ENCODE data around the gene NUBPL.
"Not testable (repeated sequence)": the region's sequence is repeated elsewhere in the genome, so short reads cannot be mapped to it uniquely, and the experiment has no call there.

NUBPL gene

DNA sequence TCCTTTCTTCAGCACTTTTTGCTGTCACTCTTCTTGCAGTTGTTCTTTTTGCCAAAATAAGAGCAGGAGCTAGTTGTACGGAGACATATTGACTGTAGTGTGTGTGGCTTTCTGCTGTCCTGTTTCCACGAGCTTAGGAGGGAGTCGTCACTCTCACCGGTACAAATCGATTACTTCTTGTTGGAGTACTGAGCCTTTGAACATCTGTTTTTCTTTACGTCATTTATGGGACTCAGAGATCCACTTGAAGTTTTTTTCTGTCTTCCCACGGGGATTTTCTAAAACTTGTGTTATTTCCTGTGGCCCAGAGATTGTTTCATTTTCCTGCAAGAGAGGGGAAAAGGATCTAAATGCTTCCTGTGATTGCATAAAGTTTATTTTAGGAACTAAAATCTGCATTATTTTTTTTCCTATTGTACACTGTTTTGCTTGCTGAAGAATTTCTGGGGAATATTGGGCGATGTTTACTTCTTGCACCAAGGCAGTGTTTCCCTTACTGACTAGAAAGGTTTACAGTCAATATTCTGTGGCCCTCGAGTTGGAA lies 316.1 kb downstream of the NUBPL start:
- DNase-seq (ENCODE audit: low read depth in 2 of 2): no peak

- no peak for DNase-seq (ENCODE audit: low read depth in 2 of 2)
Observed at GRCh38 chr14:31879661-31880348, 318.6 kb downstream of the NUBPL start.

DNA sequence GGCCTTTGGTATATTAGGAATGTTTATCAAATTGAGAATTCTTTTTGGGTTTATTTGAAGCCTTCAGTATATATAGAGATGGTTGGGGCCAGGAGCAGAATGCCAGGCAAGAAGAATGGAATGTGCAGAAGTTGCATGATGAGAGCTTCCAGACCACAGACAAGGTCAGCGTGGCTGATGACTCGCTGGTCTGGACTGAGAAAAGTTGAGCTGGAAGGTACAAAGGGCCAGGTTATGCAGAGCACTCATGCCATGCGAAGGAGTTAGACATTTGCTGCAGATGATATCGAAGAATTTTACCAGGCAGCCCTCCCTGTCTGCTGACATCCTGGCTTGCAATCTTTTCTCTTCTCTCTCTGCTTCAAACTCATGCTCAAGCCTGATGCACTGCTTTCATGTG lies 319.7 kb downstream of the NUBPL start:
- no peak for DNase-seq (ENCODE audit: low read depth in 2 of 2)

DNA sequence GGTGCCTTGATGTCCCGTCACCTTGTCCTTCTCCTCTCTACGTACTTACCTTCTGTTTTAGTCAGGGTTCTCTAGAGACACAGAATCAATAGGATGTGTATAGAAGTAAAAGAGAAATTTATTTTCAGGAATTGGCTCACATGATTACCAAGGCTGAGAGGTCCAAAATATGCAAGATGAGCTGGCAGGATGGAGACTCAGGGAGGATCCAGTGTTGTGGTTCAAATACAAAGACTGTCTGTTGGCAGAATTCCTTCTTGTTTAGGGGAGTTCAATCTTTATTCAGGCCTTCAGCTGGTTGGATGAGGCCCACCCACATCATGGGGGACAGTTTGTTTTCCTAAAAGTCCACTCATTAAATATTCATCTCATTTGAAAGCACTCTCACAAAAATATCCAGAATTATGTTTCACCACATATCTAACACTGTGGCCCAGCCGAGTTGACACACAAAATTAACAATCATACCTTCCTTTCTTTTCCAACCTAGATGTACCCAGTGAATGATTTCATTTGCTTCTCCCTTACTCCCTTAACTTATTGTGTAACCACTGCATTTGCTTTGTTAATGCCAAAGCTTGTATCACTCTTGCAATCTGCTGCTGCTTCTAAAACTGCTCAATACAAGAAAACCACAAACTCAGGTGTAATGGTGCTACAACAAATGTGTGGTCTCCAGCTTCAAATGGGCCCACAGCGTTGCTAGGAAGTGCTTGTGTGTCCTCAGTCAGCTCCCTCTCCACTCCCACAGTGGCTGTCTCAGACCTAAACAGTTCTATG lies 320.5 kb downstream of the NUBPL start:
- no peak for DNase-seq (ENCODE audit: low read depth in 2 of 2)

- no peak for DNase-seq (ENCODE audit: low read depth in 2 of 2)
Observed at GRCh38 chr14:31884238-31884637, 323.0 kb downstream of the NUBPL start.

- DNase-seq (ENCODE audit: low read depth in 2 of 2): no peak
Observed at GRCh38 chr14:31884776-31885379, 323.7 kb downstream of the NUBPL start.

- DNase-seq (ENCODE audit: low read depth in 2 of 2): no peak
Observed at GRCh38 chr14:31886156-31886835, 325.1 kb downstream of the NUBPL start.

DNA sequence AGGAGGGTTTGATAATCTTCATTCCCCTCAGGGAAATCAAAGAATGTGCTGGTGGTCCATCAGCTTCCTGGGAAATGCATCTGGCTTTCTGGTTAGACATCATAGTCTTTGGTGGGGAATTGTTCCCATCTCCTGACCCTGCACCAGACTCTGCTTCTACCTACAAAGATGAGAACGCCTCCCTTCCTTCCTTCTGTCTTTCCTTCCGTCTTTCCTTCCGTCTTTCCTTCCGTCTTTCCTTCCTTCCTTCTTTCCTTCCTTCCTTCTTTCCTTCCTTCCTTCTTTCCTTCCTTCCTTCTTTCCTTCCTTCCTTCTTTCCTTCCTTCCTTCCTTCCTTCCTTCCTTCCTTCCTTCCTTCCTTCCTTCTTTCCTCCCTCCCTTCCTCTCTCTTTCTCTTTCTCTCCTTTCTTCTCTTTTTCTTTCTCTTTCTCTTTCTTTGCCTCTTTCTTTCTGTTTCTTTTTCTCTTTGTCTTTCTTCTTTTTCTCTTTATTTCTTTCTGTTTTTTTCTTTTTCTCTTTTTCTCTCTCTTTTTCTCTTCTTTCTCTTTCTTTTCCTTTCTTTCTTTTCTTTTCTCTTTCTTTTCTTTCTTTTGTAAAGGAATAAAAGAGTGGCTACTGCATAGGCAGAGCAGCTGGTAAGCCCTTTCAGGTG lies 326.9 kb downstream of the NUBPL start:
- no peak for DNase-seq (ENCODE audit: low read depth in 2 of 2)

- DNase-seq (ENCODE audit: low read depth in 2 of 2): no peak
Observed at GRCh38 chr14:31889297-31889696, 328.1 kb downstream of the NUBPL start.

GRCh38 chr14:31890202-31890601 lies 329.0 kb downstream of the NUBPL start:
- DNase-seq (ENCODE audit: low read depth in 2 of 2): not testable (repeated sequence)

DNA sequence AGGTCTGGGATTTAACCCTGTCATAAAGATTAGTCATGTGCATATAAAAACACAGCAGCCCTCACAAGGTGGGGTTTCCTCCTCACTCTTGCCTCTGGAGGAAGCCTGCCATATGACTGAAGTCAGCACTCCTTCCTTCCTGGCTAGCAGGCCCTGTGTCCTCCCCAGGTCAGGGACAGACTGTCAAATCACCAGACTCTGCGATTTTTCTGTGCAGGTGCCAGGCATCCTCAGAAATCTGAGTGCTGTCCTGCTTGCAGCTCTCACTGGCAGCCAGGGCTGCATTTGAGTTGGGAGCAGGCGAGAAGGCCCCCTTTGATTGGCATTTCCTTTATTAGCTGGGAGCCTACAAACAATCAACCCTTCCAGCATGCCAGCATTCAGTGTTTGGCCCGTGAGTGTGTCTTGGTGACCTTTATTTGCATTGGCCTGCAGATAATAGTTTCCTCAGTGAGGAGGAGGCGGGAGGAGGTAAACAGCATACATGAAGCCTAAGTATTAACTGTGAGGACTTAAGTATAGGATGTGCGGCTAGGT lies 332.1 kb downstream of the NUBPL start:
- DNase-seq (ENCODE audit: low read depth in 2 of 2): no peak

GRCh38 chr14:31894351-31894750 lies 333.1 kb downstream of the NUBPL start:
- no peak for DNase-seq (ENCODE audit: low read depth in 2 of 2)

GRCh38 chr14:31895206-31895605 lies 334.0 kb downstream of the NUBPL start:
- no peak for DNase-seq (ENCODE audit: low read depth in 2 of 2)

DNA sequence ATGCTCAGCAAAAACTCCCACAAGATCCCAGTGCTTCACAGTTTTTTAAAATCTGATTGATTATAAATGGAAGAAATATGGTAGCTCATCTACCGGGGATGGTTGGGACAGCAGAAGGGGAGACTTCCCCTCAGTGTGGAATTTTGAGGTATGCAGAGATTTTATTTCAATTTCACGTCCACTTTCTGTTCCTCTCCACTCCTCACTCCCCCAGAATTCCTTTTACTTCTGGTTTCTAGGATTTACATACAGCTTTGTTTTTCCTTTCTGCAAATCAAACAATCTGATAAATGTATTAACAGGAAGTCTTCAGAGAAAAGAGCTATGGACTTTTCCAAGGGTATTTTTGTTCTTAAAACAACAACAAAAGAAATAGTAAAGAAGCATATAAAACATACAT lies 334.4 kb downstream of the NUBPL start:
- no peak for DNase-seq (ENCODE audit: low read depth in 2 of 2)

DNA sequence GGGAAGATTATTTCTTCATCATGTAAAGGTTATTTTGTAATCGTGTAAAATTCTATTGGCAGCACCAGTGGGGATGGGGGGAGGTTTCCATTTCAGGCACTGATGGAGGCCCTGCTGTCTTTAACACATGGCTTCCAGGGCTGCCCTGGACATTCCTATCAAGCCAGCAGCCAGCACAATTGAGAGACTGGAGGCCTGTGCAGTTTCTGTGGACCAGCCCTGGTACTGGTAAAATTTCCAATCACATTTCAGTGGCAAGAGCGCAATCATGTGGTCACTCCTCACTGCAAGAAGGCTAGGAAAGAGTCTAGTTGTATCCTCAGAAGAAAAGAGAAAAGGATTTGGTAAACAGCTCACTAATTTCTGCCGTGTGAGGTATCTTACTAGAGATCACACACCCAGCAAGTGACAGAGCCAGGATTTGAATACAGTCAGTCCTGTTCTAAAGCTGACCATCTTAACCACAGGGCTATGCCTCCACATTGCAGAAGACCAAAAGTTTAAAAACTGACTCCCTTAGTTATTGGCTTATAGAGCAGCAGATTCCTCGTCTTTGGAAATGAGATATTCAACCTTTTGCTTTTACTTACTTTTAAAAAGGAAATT lies 336.5 kb downstream of the NUBPL start:
- DNase-seq (ENCODE audit: low read depth in 2 of 2): no peak

DNA sequence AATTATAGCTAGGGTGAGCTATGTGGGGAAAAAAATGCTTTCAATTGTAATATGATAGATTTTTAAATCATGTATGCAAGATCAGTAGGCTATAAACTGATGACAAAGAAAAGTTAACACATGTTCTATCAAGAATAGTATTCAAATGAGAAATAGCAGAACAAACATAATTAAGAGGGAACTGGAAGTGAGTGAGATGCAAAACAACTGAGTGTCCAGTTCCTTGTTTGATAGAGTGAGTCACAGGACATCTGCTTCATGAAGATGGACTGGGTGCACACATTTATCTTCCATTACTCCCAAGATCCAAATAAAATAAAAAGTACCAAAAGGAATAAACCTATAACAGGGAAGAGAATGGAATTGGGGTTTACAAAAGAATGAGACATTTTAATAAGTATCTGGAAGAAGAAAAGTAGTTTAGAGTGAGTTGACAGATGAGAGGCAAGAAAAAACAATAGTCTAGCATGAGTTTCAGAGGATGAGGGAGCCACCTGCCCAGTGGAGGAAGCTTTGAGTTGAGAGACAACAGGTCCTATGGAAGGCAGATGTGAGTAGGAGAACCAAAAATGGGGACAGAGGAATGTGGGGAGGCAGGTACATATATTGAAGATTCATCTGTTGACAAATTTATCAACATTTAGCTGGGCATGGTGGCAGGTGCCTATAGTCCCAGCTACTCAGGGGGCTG lies 337.8 kb downstream of the NUBPL start:
- DNase-seq (ENCODE audit: low read depth in 2 of 2): no peak

- DNase-seq (ENCODE audit: low read depth in 2 of 2): no peak
Observed at GRCh38 chr14:31902002-31902401, 340.8 kb downstream of the NUBPL start.

DNA sequence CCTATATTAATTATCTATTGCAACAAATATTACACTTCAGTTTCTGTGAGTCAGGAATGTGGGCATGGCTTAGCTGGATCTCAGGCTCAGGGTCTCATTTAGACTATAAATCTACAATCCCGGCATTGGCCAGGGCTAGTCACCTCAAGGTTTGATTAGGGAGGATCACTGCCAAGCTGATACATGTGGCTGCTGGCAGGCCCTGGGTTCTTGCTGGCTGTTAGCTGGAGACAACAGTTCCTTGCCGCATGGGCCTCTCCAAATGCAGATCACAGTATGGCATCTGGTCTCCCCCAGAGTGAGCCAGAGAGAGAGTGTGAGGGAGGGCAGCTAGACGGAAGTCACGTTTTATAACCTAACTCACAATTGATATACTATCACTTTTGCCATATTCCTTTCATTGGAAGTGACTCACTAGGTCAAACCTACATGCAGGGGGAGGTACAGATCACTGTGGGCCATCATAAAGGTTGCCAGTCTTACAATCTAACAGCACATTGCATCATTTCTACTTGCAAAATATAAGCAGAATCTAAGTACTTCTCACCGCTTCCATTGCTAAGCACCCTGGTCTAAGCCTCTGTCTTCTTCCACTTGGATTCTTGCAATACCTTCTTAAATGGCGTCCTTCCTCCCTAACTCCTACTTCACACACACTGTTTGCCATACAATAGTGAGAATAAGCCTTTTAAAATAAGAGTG lies 341.9 kb downstream of the NUBPL start:
- DNase-seq (ENCODE audit: low read depth in 2 of 2): no peak

- DNase-seq (ENCODE audit: low read depth in 2 of 2): no peak
Observed at GRCh38 chr14:31909977-31910376, 348.8 kb downstream of the NUBPL start.
